HL-60 (cell line): ENCODE data around the gene RUNDC3A.

Source experiments
- POLR2AphosphoS5 ChIP-seq: IDR thresholded peaks from 2 replicates; pipeline ENCODE4 v1.6.1; 2012; ENCODE audit warnings: low read depth
- TF ChIP-seq, protein P1 (sequence below): IDR thresholded peaks from one replicate; pipeline ENCODE4 v1.5.1; 2011; ENCODE audit warnings: low read length, control low read depth, inconsistent platforms; ENCODE audit not compliant: insufficient read depth

DNA sequence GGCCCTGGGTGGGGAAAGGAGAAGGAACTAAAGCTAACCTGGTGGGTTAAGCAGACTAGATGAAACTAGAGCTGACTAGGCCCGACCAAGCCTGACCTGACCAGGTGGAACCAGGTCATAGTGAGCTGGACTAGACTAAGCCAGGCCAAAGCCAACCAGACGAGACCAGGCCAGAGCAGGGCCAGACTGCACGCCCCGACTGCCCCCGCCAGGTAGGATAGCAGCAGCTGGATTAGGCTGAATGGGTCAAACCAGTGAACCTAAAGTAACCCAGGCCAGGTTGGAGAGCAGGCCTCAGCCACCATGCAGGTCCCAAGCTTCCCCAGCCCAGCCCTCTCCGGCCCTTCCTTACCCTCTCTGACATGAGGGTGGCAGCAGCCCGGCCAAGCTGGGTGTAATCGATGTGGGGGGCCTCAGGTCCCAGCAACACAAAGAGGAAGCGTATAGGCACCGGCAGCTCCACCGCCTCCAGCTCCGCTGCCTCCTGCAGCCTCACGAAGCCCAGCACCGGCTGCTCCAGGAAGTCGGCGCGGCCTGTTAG lies 49.5 kb upstream of the RUNDC3A start:
- TF ChIP-seq, protein P1, sequence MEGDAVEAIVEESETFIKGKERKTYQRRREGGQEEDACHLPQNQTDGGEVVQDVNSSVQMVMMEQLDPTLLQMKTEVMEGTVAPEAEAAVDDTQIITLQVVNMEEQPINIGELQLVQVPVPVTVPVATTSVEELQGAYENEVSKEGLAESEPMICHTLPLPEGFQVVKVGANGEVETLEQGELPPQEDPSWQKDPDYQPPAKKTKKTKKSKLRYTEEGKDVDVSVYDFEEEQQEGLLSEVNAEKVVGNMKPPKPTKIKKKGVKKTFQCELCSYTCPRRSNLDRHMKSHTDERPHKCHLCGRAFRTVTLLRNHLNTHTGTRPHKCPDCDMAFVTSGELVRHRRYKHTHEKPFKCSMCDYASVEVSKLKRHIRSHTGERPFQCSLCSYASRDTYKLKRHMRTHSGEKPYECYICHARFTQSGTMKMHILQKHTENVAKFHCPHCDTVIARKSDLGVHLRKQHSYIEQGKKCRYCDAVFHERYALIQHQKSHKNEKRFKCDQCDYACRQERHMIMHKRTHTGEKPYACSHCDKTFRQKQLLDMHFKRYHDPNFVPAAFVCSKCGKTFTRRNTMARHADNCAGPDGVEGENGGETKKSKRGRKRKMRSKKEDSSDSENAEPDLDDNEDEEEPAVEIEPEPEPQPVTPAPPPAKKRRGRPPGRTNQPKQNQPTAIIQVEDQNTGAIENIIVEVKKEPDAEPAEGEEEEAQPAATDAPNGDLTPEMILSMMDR: no peak
- TF ChIP-seq POLR2AphosphoS5: no peak
